T47D (cell line): Measurements from ENCODE around the gene MESD.

Experiments used
- DNase-seq, 2 experiments: peaks; one replicate each; pipeline versions ENCODE4 v3.0.0 to v3.0.0-alpha.2; 2011 to 2012; ENCODE audit warnings: low read depth in 1 of 2, low spot score in 1 of 2
- JUND ChIP-seq: IDR thresholded peaks from 2 replicates; pipeline ENCODE4 v1.6.1; 2012; ENCODE audit warnings: low read depth
- in situ Hi-C: cut with HindIII; loops from 2 replicates; pipeline ENCODE4 v1.10.0; 2016; ENCODE audit warnings: low sequenced_read_pairs, low pct_unique_long_range_greater_than_20kb

The MESD gene

DNA sequence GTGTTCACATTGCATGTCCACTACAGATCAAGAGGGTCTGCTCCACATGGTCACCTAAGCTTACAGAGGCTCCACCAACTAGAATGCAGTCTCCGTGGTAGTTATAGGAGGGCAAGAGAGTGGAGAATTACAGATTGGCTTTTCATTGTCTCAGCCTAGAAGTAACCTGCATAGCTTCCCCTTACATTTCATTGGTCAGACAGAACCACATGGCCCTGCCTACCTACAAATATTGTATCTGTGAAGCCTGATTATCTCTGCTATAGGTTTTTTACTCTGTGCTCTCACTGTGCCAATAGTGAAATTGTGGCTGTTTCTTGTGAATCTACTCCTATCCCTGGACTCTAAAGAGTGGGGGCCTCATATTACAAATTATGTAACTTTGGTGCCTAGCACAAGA, 8.6 kb upstream of the MESD start:
- TF ChIP-seq JUND: no peak
- in situ Hi-C loops: no loop called here
- DNase-seq: peak in 1 of 2 experiments; percentile 32

DNA sequence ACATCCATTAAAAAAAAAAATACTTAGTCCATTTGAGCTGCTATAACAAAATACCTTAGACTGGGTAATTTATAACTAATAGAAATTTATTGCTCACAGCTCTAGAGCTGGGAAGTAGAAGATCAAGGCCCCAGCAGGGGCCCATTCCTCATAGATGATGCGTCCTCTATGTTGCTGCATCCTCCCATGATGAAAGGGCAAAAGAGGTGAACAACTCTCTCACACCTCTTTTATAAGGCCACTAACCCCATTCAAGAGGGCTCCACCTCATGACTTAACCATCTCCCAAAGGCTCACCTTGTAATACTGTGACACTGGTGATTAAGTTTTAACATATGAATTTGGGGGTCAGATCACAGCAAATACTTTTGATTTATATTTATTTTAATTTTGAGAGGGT, 8.1 kb upstream of the MESD start:
- TF ChIP-seq JUND: no peak
- in situ Hi-C loops: no loop called here
- no peak for DNase-seq

DNA sequence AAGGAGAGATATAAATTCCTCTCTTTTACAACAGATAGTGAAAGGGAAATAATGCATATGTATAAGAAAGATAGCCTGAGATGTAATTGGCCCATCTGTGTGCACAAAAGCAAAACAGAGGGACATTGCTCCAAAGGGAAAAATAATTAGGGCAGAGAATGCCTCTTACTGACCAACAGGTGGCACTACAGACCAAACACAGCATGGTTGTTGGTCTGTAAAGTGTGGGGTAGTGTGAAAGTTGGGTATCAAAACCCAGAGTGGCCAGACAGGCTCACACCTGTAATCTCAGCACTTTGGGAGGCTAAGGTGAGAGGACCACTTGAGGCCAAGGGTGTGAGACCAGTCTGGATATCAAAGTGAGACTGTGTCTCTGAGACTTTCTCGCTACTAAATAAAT, 6.6 kb upstream of the MESD start:
- TF ChIP-seq JUND: no peak
- in situ Hi-C loops: no loop called here
- DNase-seq: peak in 1 of 2 experiments; percentile 61

DNA sequence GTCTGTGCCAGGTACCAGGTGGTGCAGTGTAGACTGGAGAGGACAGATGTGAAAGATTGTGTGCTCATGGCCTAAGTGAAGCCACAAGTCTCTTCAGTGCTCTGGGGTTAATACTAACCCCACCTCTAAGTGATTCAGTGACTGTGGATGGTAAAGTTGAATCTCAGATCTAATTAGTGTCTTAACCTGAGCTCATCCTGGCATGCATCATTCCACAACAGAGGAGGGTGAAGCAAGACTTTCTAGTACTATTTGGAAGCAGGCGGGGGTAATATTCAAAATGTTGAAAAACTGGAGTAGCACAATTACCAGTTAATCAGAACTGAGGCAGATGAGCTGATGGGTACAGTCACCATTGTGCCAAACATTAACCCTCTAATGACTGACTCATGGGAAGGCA, 2.8 kb upstream of the MESD start:
- in situ Hi-C loops: no loop called here
- TF ChIP-seq JUND: no peak
- DNase-seq: no peak

DNA sequence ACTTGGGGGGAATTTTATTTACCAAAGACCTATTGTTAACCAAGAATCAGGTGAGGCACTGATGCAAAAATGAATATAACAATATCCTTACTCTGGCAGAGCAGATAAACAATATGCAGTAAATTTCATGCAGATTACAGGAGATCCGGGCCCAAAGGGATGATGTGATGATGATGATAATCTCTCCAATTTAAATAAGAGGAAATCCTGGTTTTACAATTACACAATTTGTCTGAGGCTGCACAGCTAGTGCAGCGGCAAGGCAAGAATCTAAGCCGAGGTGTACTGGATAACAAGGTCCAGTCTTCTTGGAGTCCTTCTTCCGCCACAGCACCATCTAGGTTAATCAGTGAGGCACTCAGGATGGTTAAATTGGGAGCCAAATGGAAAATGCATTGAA, 2.4 kb upstream of the MESD start:
- DNase-seq: no peak
- in situ Hi-C loops: no loop called here
- no peak for TF ChIP-seq JUND

DNA sequence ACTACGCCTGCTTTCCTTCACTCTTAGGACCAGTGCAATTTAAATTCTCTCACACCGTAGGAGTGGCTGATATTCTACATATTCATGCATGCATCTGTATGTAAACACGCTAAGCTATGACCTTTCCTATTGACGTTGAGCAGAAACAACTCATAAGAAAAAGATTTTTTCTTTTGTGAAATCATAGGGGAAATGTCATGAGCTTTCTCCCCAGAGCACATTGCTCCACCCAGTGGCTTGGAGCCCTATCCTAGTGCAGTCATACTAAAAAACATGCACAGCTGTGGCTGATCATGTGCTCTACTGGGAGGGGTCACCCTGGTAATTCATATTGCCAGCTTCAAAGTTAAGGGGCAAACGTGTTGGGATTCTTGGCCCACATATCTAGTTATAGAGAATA, 1.8 kb upstream of the MESD start:
- in situ Hi-C loops: no loop called here

DNA sequence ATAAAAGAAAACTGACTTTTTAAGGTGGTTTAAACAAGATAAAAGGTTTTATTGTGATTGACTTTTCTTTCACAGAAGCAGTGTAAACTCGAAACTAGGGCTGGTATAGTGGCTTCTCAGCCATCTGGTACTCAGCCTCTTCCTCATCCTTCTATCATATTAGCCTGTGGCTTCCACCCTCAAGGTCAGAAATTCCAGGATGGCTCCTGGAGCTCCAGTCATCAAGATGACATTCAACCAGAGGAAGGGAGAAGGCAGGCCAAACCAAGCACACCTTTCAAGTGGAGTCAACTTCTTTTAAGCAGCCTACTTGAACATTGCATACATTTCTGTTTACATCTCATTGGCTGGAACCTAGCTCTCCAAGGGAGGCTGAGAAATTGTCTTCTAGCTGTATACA, 1.3 kb upstream of the MESD start:
- in situ Hi-C loops: no loop called here
- DNase-seq: no peak
- no peak for TF ChIP-seq JUND

More for the DNA sequence above, 1.8 kb upstream of the MESD start:
- no peak for TF ChIP-seq JUND
- DNase-seq: no peak

DNA sequence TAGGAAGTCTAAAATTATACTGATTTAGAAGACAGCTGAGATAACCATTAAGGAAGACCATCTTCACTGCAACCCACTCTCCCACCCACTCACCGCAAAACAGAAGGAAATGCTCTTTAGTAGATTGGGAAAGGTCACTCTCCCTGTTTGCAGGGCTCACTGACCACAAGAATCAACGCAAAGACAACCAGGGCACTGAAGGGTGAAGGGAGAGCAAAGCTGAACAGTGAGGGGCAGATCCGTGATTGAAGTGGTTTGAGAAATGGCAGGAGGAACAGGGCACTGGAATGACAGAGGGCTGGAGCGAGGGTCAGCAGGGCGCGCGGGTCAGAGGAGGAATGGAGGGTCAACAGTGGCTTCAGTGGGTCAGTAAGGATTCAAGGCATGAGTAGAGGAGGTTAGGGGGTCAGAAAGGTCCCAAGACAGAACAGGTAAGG, 520 bp downstream of the MESD start:
- in situ Hi-C loops: no loop called here
- no peak for DNase-seq

DNA sequence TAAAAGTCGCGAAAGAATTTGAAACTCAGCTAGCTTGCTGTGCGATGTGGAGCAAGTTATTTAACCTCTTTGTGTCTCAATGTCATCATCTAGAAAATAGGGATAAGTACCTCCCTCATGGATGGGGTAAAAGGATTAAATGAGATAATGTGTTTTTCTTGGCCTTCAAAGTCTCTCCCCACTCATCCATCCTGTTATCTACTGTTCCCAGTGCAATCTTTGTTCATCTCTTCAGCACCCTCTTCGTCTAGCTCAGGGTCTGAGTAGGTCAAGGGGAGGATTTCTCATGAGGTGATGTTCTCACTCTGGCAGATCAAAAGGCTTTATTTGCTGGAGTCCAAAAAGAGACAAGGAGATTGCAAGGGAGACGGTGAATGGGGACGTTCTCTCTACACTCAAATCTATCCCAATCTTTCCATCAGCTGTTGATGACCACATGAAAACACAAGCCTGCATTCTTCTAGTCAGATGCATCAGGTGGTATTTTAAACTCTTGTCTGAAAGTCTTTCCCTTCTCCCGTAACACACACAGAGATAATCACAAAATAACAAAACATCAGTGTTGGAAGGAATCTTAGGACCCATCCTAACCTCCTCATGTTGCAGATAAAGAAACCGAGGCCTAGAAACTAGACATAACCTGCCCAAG, 1.3 kb downstream of the MESD start:
- no peak for TF ChIP-seq JUND
- in situ Hi-C loops: no loop called here

More for the DNA sequence above, 520 bp downstream of the MESD start:
- no peak for TF ChIP-seq JUND

DNA sequence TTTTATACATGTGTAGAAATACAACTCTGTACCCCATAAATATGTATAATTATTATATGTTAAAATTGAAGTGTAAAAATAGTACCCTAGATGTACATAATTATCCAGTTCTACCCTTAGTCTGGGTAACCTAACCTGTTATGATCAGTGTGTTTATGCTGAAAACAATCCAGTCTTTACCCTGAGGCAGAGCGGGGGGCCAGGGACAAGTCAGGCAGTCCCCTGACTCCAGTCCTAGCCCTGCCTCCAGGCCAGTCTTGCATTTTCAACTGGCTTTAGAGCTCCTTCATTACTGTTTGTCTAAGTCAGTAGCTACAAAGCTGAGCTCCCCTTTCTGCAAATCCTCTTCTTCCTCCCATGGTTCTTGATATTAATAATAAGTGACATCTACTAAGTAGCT, 3.1 kb downstream of the MESD start:
- no peak for DNase-seq
- no peak for TF ChIP-seq JUND
- in situ Hi-C loops: no loop called here

More for the DNA sequence above, 1.3 kb downstream of the MESD start:
- no peak for DNase-seq

DNA sequence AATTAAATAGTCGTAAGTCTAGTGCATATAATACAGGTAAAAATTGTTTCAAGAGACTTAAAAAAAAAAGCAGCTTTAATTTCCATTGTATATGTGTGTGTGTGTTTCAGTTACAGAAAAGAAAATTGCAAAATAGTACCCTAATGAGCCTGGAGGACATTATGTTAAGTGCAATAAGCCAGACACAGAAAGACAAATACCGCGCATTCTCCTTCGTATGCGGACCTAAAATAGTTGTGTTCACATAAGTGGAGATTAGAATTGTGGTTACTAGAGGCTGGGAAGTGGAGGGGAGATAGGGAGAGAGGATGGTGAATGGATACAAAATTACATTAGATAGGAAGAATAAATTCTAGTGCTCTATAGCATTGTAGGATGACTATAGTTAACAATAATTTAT, 3.6 kb downstream of the MESD start:
- DNase-seq: no peak
- in situ Hi-C loops: no loop called here
- TF ChIP-seq JUND: no peak

DNA sequence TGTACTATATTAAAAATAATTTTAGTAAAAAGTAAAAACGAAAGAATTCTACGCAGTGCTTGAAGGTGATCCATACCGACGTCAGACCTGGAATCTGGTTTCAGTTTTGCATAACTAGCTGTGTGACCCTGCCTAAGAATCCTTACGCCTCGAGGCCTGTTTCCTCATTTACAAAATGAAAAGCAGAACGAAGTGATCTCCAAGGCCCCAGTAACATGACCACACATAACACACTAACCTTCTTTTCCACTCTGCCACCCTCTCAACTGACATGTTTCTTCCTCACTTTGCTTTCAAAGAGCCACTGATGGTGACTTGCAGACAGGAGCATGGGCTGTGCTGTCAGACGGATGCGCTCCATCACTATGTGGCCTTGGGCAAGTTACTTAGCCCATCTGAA, 4.8 kb downstream of the MESD start:
- DNase-seq: peak in 1 of 2 experiments; percentile 60
- in situ Hi-C loops: no loop called here
- TF ChIP-seq JUND: no peak

DNA sequence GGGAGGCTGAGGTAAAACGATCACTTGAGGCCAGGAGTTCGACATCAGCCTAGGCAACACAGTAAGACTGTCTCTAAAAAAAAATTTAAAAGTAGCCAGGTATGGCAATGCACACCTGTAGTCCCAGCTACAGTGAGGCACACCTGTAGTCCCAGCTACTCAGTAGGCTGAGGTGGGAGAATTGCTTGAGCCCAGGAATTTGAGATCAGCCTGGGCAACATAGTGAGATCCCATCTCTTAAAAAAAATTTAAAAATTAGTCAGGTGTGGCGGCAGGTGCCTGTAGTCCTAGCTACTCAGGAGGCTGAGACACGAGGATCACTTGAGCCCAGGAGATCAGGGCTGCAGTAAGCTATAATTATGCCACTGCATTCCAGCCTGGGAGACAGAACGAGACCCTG, 6.8 kb downstream of the MESD start:
- in situ Hi-C loops: no loop called here
- DNase-seq: no peak
- TF ChIP-seq JUND: no peak

DNA sequence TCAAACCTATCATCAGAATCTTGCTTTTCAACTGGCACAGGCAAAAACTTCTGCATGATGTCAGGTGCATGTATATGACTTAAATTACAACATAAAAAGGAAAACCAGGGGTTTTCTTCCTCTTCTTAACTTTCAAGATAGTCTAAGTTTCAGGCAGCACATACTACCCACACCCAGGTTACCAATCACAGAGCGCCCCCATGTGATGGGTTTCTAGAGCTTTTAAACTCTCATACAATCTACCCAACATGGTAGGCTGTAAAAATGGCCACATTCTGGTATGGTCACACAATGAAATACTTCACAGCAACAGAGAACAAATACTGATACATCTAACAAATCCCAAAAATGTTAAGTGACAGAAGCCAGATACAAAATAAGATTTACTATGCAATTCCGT, 7.4 kb downstream of the MESD start:
- TF ChIP-seq JUND: no peak
- no peak for DNase-seq
- in situ Hi-C loops: no loop called here
